Fibroblast of skin of right quadriceps (primary cell): ENCODE results near the gene TXNL4A.
A peak's percentile ranks its signal among the peaks of the same experiment; 100 is the strongest.

Experiments used
- DNase-seq: peaks from one replicate; pipeline ENCODE4 v3.0.0-alpha.2; 2013

Gene TXNL4A

GRCh38 chr18:79991494-79991893, 3.1 kb upstream of the TXNL4A start:
- no peak for DNase-seq

GRCh38 chr18:79989195-79989497, 783 bp upstream of the TXNL4A start:
- DNase-seq = no peak

GRCh38 chr18:79988071-79988450, 302 bp downstream of the TXNL4A start:
- DNase-seq = peak; percentile 38

GRCh38 chr18:79987566-79987965, 797 bp downstream of the TXNL4A start:
- DNase-seq = no peak

- DNase-seq = no peak
Observed at GRCh38 chr18:79986726-79987125, 1.6 kb downstream of the TXNL4A start.

GRCh38 chr18:79985172-79985571, 3.2 kb downstream of the TXNL4A start:
- DNase-seq = no peak

- DNase-seq = no peak
Observed at GRCh38 chr18:79983793-79984192, 4.6 kb downstream of the TXNL4A start.

- no peak for DNase-seq
Observed at GRCh38 chr18:79983253-79983652, 5.1 kb downstream of the TXNL4A start.

- DNase-seq = no peak
Observed at GRCh38 chr18:79982736-79983135, 5.6 kb downstream of the TXNL4A start.

GRCh38 chr18:79980585-79980984, 7.8 kb downstream of the TXNL4A start:
- no peak for DNase-seq

- DNase-seq = no peak
Observed at GRCh38 chr18:79979843-79980242, 8.5 kb downstream of the TXNL4A start.

GRCh38 chr18:79975985-79976680, 12.2 kb downstream of the TXNL4A start:
- DNase-seq = no peak

GRCh38 chr18:79975043-79975442, 13.3 kb downstream of the TXNL4A start:
- no peak for DNase-seq

GRCh38 chr18:79974025-79974654, 14.2 kb downstream of the TXNL4A start:
- no peak for DNase-seq

GRCh38 chr18:79973517-79973916, 14.8 kb downstream of the TXNL4A start:
- DNase-seq = no peak

GRCh38 chr18:79972720-79973119, 15.6 kb downstream of the TXNL4A start:
- DNase-seq = no peak

GRCh38 chr18:79971986-79972385, 16.4 kb downstream of the TXNL4A start:
- no peak for DNase-seq

- no peak for DNase-seq
Observed at GRCh38 chr18:79971211-79971952, 17.0 kb downstream of the TXNL4A start.

- DNase-seq = no peak
Observed at GRCh38 chr18:79970419-79971133, 17.8 kb downstream of the TXNL4A start.

GRCh38 chr18:79965119-79965902, 23.1 kb downstream of the TXNL4A start:
- DNase-seq = peak; percentile 80

GRCh38 chr18:79964330-79965118, 23.8 kb downstream of the TXNL4A start, which contains the start of gene HSBP1L1:
Gene HSBP1L1 (plus strand): TSS chr18:79964643. CDS start chr18:79964736, 93 bp downstream.
- DNase-seq = peak; percentile 26
